GM23248 (cell line): ENCODE results near the gene COL28A1. TPM values are rescaled to one million over a fixed set of nuclear protein-coding genes. Genes with fewer than 3 reads are reported as not detected.

ENCODE experiments used
- DNase-seq: peaks from one replicate; pipeline ENCODE4 v3.0.0-alpha.2; 2015
- H2AFZ ChIP-seq: fragments of 200-600 bp; sonication (generic); 2 replicates; pipeline ENCODE4 v1.6.1; 2016; ENCODE audit warnings: antibody characterized with exemption
- H3F3A ChIP-seq: fragments of 200-600 bp; sonication (generic); 2 replicates; pipeline ENCODE4 v1.6.1; 2016; ENCODE audit warnings: mild to moderate bottlenecking, antibody characterized with exemption, mixed run types; ENCODE audit not compliant: insufficient read depth
- H3K27ac ChIP-seq: fragments of 200-600 bp; sonication (generic); 2 replicates; pipeline ENCODE4 v1.5.1; 2016; ENCODE audit warnings: mild to moderate bottlenecking
- H3K27me3 ChIP-seq: fragments of 200-600 bp; sonication (generic); replicated peaks from 2 replicates; pipeline ENCODE4 v1.6.1; 2016; ENCODE audit warnings: mild to moderate bottlenecking; ENCODE audit not compliant: insufficient read depth
- H3K36me3 ChIP-seq: fragments of 200-600 bp; sonication (generic); 2 replicates; pipeline ENCODE4 v1.6.1; 2016; ENCODE audit warnings: low read depth, mild to moderate bottlenecking
- H3K4me1 ChIP-seq: fragments of 200-600 bp; sonication (generic); 2 replicates; pipeline ENCODE4 v1.6.1; 2016; ENCODE audit warnings: mild to moderate bottlenecking; ENCODE audit not compliant: insufficient read depth
- H3K4me2 ChIP-seq: fragments of 200-600 bp; sonication (generic); one replicate; pipeline ENCODE4 v1.6.1; 2016; ENCODE audit warnings: mild to moderate bottlenecking; ENCODE audit not compliant: unreplicated experiment
- H3K4me3 ChIP-seq: fragments of 200-600 bp; sonication (generic); 2 replicates; pipeline ENCODE4 v1.5.1; 2016; ENCODE audit warnings: mild to moderate bottlenecking
- H3K79me2 ChIP-seq: fragments of 200-600 bp; sonication (generic); 2 replicates; pipeline ENCODE4 v1.6.1; 2016; ENCODE audit warnings: mild to moderate bottlenecking; ENCODE audit not compliant: insufficient read depth
- H3K9ac ChIP-seq: fragments of 200-600 bp; sonication (generic); 2 replicates; pipeline ENCODE4 v1.6.1; 2016; ENCODE audit warnings: mild to moderate bottlenecking
- H3K9me2 ChIP-seq: fragments of 200-600 bp; sonication (generic); 2 replicates; pipeline ENCODE4 v1.6.1; 2016; ENCODE audit warnings: mixed run types, mild to moderate bottlenecking, moderate library complexity; ENCODE audit not compliant: insufficient read depth
- H3K9me3 ChIP-seq: fragments of 200-600 bp; sonication (generic); one replicate; pipeline ENCODE4 v1.6.1; 2017; ENCODE audit warnings: low read depth
- H4K20me1 ChIP-seq: fragments of 200-600 bp; sonication (generic); 2 replicates; pipeline ENCODE4 v1.6.0; 2016; ENCODE audit not compliant: insufficient read depth
- EZH2 ChIP-seq: fragments of 200-600 bp; sonication (generic); IDR thresholded peaks from 2 replicates; pipeline ENCODE4 v1.6.1; 2018; ENCODE audit warnings: antibody characterized with exemption, mild to moderate bottlenecking; ENCODE audit not compliant: insufficient read depth, poor library complexity, severe bottlenecking
- EZH2phosphoT487 ChIP-seq: fragments of 200-600 bp; sonication (generic); IDR thresholded peaks from 2 replicates; pipeline ENCODE4 v1.6.1; 2018; ENCODE audit warnings: antibody characterized with exemption, moderate library complexity, mild to moderate bottlenecking, low read depth; ENCODE audit not compliant: insufficient read depth
- WGBS, 2 experiments: methylation state at CpG; one replicate each; pipeline ENCODE4 v1.1.6; 2015 to 2017; ENCODE audit warnings: low lambda C conversion rate in 2 of 2, low coverage in 1 of 2; ENCODE audit errors: missing lambda C conversion rate in 2 of 2; 5-methylcytosine and 5-hydroxymethylcytosine counted together
- in situ Hi-C: fragments of 300-500 bp; cut with MboI; formaldehyde crosslinking; loops from 2 replicates; pipeline ENCODE4 v1.15.0; 2020
- polyA plus RNA-seq: library from polyadenylated mRNA; unstranded; fragments of >200 nt; fragmentation: Nextera tagmentation; extraction: Ambion mirVana; gene quantifications from 2 replicates; pipeline ENCODE4 v1.2.1, GENCODE V29; 2016
- total RNA-seq: library from RNA; depleted of rRNA; stranded (reverse); fragments of >200 nt; shearing (Covaris generic); gene quantifications from 2 replicates; pipeline ENCODE4 v1.2.3, GENCODE V29; 2014

COL28A1 gene
- total and polyA plus RNA-seq, 2 experiments from 2014 or later, result not detected

GRCh38 chr7:7421826-7422225 is 113.8 kb downstream of the COL28A1 start:
- H3K4me2 ChIP-seq, result no peak overlapping the region
- H3F3A ChIP-seq, result peaks cover 10% of the 10 kb centered on the region; the same call in 1 of the 2 replicates
- H3K4me3 ChIP-seq, result no peak overlapping the region
- no peak overlapping the region for H3K9ac ChIP-seq
- no peaks in the 10 kb centered on the region for H3K4me1 ChIP-seq
- H3K79me2 ChIP-seq, result no peaks in the 10 kb centered on the region
- TF ChIP-seq EZH2phosphoT487 (no peak), EZH2 (no peak)
- no peak overlapping the region for H2AFZ ChIP-seq
- no peaks in the 10 kb centered on the region for H4K20me1 ChIP-seq
- no peaks in the 10 kb centered on the region for H3K9me3 ChIP-seq
- no peaks in the 10 kb centered on the region for H3K27me3 ChIP-seq
- in situ Hi-C loops, result loop anchor here (25.0 kb wide), 2 partner anchors 310 to 790 kb away; no protein-coding TSS in a partner anchor
- no peak overlapping the region for H3K27ac ChIP-seq
- no peak for DNase-seq
- no peaks in the 10 kb centered on the region for H3K36me3 ChIP-seq
- WGBS, 2 experiments, result 86 to 88% methylated on average over 2 of the region's 2 CpGs
- no peaks in the 10 kb centered on the region for H3K9me2 ChIP-seq

GRCh38 chr7:7418997-7419396 is 116.7 kb downstream of the COL28A1 start:
- in situ Hi-C loops, result loop anchor here (25.0 kb wide), 2 partner anchors 307 to 793 kb away; no protein-coding TSS in a partner anchor
- H3K4me2 ChIP-seq, result no peak overlapping the region
- H3K36me3 ChIP-seq, result no peaks in the 10 kb centered on the region
- H3K9me2 ChIP-seq, result no peaks in the 10 kb centered on the region
- H3K9ac ChIP-seq, result no peak overlapping the region
- WGBS, 2 experiments, result 54 to 60% methylated on average over 2 of the region's 2 CpGs
- H3K9me3 ChIP-seq, result no peaks in the 10 kb centered on the region
- H3F3A ChIP-seq, result no peaks in the 10 kb centered on the region
- no peaks in the 10 kb centered on the region for H3K4me1 ChIP-seq
- DNase-seq, result no peak
- no peak overlapping the region for H3K4me3 ChIP-seq
- H3K79me2 ChIP-seq, result no peaks in the 10 kb centered on the region
- no peaks in the 10 kb centered on the region for H4K20me1 ChIP-seq
- no peak overlapping the region for H2AFZ ChIP-seq
- no peak overlapping the region for H3K27ac ChIP-seq
- TF ChIP-seq EZH2 (no peak), EZH2phosphoT487 (no peak)
- H3K27me3 ChIP-seq, result no peaks in the 10 kb centered on the region

GRCh38 chr7:7417851-7418250 is 117.8 kb downstream of the COL28A1 start:
- Histone ChIP-seq H3K27ac (no peak overlapping the region), H3K4me1 (no peaks in the 10 kb centered on the region), H3K36me3 (no peaks in the 10 kb centered on the region), H2AFZ (no peak overlapping the region), H4K20me1 (no peaks in the 10 kb centered on the region), H3K4me2 (no peak overlapping the region), H3K79me2 (no peaks in the 10 kb centered on the region), H3K9me3 (no peaks in the 10 kb centered on the region), H3K9ac (no peak overlapping the region), H3F3A (no peaks in the 10 kb centered on the region), H3K27me3 (no peaks in the 10 kb centered on the region), H3K9me2 (no peaks in the 10 kb centered on the region), H3K4me3 (no peak overlapping the region)
- in situ Hi-C loops, result loop anchor here (25.0 kb wide), 2 partner anchors 306 to 794 kb away; no protein-coding TSS in a partner anchor
- no peak for DNase-seq
- TF ChIP-seq EZH2phosphoT487 (no peak), EZH2 (no peak)
- WGBS, 2 experiments, result 85 to 91% methylated on average over 3 of the region's 3 CpGs

- no peak for DNase-seq
- Histone ChIP-seq H3K4me2 (no peak overlapping the region), H3F3A (no peaks in the 10 kb centered on the region), H3K4me1 (no peaks in the 10 kb centered on the region), H3K27me3 (no peaks in the 10 kb centered on the region), H3K9ac (no peak overlapping the region), H3K9me3 (no peaks in the 10 kb centered on the region), H3K36me3 (no peaks in the 10 kb centered on the region), H3K9me2 (no peaks in the 10 kb centered on the region), H4K20me1 (no peaks in the 10 kb centered on the region), H2AFZ (no peak overlapping the region), H3K4me3 (no peak overlapping the region), H3K27ac (no peak overlapping the region), H3K79me2 (no peaks in the 10 kb centered on the region)
- TF ChIP-seq EZH2phosphoT487, result no peak
- TF ChIP-seq EZH2, result no peak
- 81 to 83% methylated on average over 2 of the region's 2 CpGs for WGBS, 2 experiments
- in situ Hi-C loops, result loop anchor here (25.0 kb wide), 2 partner anchors 305 to 795 kb away; no protein-coding TSS in a partner anchor
These were observed 118.3 kb downstream of the COL28A1 start for GRCh38 chr7:7417414-7417813.
